ENCODE results near the gene ARMH1.
"Not testable (repeated sequence)": the region's sequence is repeated elsewhere in the genome, so short reads cannot be mapped to it uniquely, and the experiment has no call there.

Gene ARMH1

DNA sequence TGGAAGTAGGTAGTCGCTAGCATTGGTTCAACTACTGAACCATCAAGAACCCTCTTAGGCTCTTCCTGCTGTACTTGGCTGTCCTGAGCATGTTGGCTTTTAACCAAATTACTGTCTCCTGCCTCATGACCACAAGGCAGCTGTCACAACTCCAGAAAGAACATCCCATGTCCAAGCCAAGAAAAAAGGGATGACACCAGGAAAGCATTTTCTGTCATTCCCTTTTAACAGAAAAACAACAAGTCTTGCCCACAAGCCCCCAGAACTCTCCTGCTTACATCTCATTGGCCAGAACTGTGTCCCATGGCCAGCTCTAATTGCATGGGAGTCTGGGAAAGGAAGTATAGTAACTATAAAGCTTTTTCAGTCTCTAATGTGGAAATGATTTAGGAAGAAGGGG lies 58.9 kb downstream of the ARMH1 start:
- H3K36me3 ChIP-seq (ENCODE audit: insufficient read depth, low read length): no peaks in the 10 kb centered on the region
- H2AFZ ChIP-seq (ENCODE audit: low read depth, low read length): no peak overlapping the region
- no peak for DNase-seq
- no peaks in the 10 kb centered on the region for H3K27me3 ChIP-seq (ENCODE audit: insufficient read depth, low read length, poor library complexity)
- ATAC-seq (ENCODE audit: insufficient read depth, low read depth): no peak
- no peak overlapping the region for H3K4me2 ChIP-seq (ENCODE audit: insufficient read depth, low read length)
- H3K4me1 ChIP-seq (ENCODE audit: insufficient read depth, low read length): peaks cover 30% of the 10 kb centered on the region
- no peak overlapping the region for H3K27ac ChIP-seq (ENCODE audit: low read length)
- H3K79me2 ChIP-seq (ENCODE audit: insufficient read depth, low read length): no peaks in the 10 kb centered on the region
- H3K9ac ChIP-seq (ENCODE audit: low read depth, low read length): no peak overlapping the region
- H3K9me3 ChIP-seq (ENCODE audit: insufficient read depth, low read length, severe bottlenecking): no peaks in the 10 kb centered on the region
- no peaks in the 10 kb centered on the region for H4K20me1 ChIP-seq (ENCODE audit: insufficient read depth, low read length)
- H3K4me3 ChIP-seq (ENCODE audit: low read depth in 1 of 2, low read length in 2 of 2): no peak overlapping the region
- TF ChIP-seq EZH2 (IDR thresholded peaks at IDR 0.05; ENCODE audit: borderline replicate concordance, low read depth, low read length, severe bottlenecking): no peak
- TF ChIP-seq, protein P1, sequence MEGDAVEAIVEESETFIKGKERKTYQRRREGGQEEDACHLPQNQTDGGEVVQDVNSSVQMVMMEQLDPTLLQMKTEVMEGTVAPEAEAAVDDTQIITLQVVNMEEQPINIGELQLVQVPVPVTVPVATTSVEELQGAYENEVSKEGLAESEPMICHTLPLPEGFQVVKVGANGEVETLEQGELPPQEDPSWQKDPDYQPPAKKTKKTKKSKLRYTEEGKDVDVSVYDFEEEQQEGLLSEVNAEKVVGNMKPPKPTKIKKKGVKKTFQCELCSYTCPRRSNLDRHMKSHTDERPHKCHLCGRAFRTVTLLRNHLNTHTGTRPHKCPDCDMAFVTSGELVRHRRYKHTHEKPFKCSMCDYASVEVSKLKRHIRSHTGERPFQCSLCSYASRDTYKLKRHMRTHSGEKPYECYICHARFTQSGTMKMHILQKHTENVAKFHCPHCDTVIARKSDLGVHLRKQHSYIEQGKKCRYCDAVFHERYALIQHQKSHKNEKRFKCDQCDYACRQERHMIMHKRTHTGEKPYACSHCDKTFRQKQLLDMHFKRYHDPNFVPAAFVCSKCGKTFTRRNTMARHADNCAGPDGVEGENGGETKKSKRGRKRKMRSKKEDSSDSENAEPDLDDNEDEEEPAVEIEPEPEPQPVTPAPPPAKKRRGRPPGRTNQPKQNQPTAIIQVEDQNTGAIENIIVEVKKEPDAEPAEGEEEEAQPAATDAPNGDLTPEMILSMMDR (IDR thresholded peaks at IDR 0.05; ENCODE audit: borderline replicate concordance, extremely low read depth, low read length, poor library complexity, severe bottlenecking): no peak

DNA sequence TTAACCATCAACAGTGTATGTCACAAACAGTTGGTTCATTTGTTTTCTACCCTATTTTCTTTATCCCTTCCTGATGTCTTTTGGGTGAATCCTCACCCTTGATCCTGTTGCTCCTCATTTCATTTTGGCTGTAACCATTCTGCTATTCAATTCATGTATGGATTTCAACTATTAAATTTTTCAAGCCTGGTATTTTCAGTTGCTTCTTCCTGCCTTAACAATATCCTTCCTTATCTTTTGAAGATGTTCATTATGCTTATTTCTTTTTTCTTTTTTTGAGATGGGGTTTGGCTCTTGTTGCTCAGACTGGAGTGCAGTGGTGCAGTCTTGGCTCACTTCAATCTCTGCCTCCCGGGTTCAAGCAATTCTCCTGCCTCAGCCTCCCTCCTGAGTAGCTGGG lies 59.3 kb downstream of the ARMH1 start:
- Histone ChIP-seq H3K27ac (ENCODE audit: low read length) (no peak overlapping the region), H3K79me2 (ENCODE audit: insufficient read depth, low read length) (no peaks in the 10 kb centered on the region), H3K36me3 (ENCODE audit: insufficient read depth, low read length) (no peaks in the 10 kb centered on the region), H4K20me1 (ENCODE audit: insufficient read depth, low read length) (no peaks in the 10 kb centered on the region), H3K9me3 (ENCODE audit: insufficient read depth, low read length, severe bottlenecking) (no peaks in the 10 kb centered on the region), H3K4me1 (ENCODE audit: insufficient read depth, low read length) (peaks cover 30% of the 10 kb centered on the region), H2AFZ (ENCODE audit: low read depth, low read length) (no peak overlapping the region), H3K4me2 (ENCODE audit: insufficient read depth, low read length) (no peak overlapping the region), H3K27me3 (ENCODE audit: insufficient read depth, low read length, poor library complexity) (no peaks in the 10 kb centered on the region), H3K9ac (ENCODE audit: low read depth, low read length) (no peak overlapping the region), H3K4me3 (ENCODE audit: low read depth in 1 of 2, low read length in 2 of 2) (no peak overlapping the region)
- no peak for TF ChIP-seq EZH2 (IDR thresholded peaks at IDR 0.05; ENCODE audit: borderline replicate concordance, low read depth, low read length, severe bottlenecking)
- TF ChIP-seq, protein P1 (IDR thresholded peaks at IDR 0.05; ENCODE audit: borderline replicate concordance, extremely low read depth, low read length, poor library complexity, severe bottlenecking): no peak
- ATAC-seq (ENCODE audit: insufficient read depth, low read depth) (no peak), DNase-seq (no peak)

GRCh38 chr1:44735992-44736391 lies 61.5 kb downstream of the ARMH1 start:
- DNase-seq (no peak), ATAC-seq (ENCODE audit: insufficient read depth, low read depth) (no peak)
- TF ChIP-seq, protein P1 (IDR thresholded peaks at IDR 0.05; ENCODE audit: borderline replicate concordance, extremely low read depth, low read length, poor library complexity, severe bottlenecking): no peak
- Histone ChIP-seq H3K36me3 (ENCODE audit: insufficient read depth, low read length) (peaks cover 4% of the 10 kb centered on the region), H3K4me2 (ENCODE audit: insufficient read depth, low read length) (no peak overlapping the region), H3K9me3 (ENCODE audit: insufficient read depth, low read length, severe bottlenecking) (no peaks in the 10 kb centered on the region), H4K20me1 (ENCODE audit: insufficient read depth, low read length) (no peaks in the 10 kb centered on the region), H2AFZ (ENCODE audit: low read depth, low read length) (no peak overlapping the region), H3K79me2 (ENCODE audit: insufficient read depth, low read length) (peaks cover 14% of the 10 kb centered on the region), H3K4me3 (ENCODE audit: low read depth in 1 of 2, low read length in 2 of 2) (no peak overlapping the region), H3K27me3 (ENCODE audit: insufficient read depth, low read length, poor library complexity) (no peaks in the 10 kb centered on the region), H3K9ac (ENCODE audit: low read depth, low read length) (no peak overlapping the region), H3K27ac (ENCODE audit: low read length) (no peak overlapping the region), H3K4me1 (ENCODE audit: insufficient read depth, low read length) (peaks cover 23% of the 10 kb centered on the region)

- not testable (repeated sequence) for H3K9me3 ChIP-seq (ENCODE audit: insufficient read depth, low read length, severe bottlenecking); ATAC-seq (ENCODE audit: insufficient read depth, low read depth); H3K27me3 ChIP-seq (ENCODE audit: insufficient read depth, low read length, poor library complexity); DNase-seq; H4K20me1 ChIP-seq (ENCODE audit: insufficient read depth, low read length)
- Histone ChIP-seq H3K27ac (ENCODE audit: low read length) (peak overlapping the region; percentile 82), H3K4me3 (ENCODE audit: low read depth in 1 of 2, low read length in 2 of 2) (peak overlapping the region; percentile 62 to 79; a peak in 3 of 4 replicates), H3K4me1 (ENCODE audit: insufficient read depth, low read length) (peaks cover 33% of the 10 kb centered on the region), H3K79me2 (ENCODE audit: insufficient read depth, low read length) (peaks cover 41% of the 10 kb centered on the region), H3K9ac (ENCODE audit: low read depth, low read length) (peak overlapping the region; percentile 79), H2AFZ (ENCODE audit: low read depth, low read length) (peak overlapping the region; percentile 75), H3K36me3 (ENCODE audit: insufficient read depth, low read length) (peaks cover 28% of the 10 kb centered on the region), H3K4me2 (ENCODE audit: insufficient read depth, low read length) (peak overlapping the region; percentile 79)
Observed at GRCh38 chr1:44738953-44739306, 64.4 kb downstream of the ARMH1 start.

Measured in DND-41 (cell line).